Suprapubic skin (tissue), 4 donors: ENCODE data around the gene CNKSR1. TPM values are rescaled to one million over a fixed set of nuclear protein-coding genes. Genes with fewer than 3 reads are reported as not detected.

Source experiments
- DNase-seq, 2 donors: peaks; one replicate each; pipeline ENCODE4 v3.0.0-alpha.2; 2019; ENCODE audit warnings: low spot score in 2 of 2
- H3K27ac ChIP-seq: fragments of 200-600 bp; sonication (generic); one replicate; pipeline ENCODE4 v1.5.1; 2019
- H3K27me3 ChIP-seq: fragments of 200-600 bp; sonication (generic); one replicate; pipeline ENCODE4 v1.5.1; 2019
- H3K36me3 ChIP-seq: fragments of 200-600 bp; sonication (generic); one replicate; pipeline ENCODE4 v1.5.1; 2019
- H3K4me1 ChIP-seq: fragments of 200-600 bp; sonication (generic); one replicate; pipeline ENCODE4 v1.5.1; 2019
- H3K4me3 ChIP-seq: fragments of 200-600 bp; sonication (generic); one replicate; pipeline ENCODE4 v1.5.1; 2019; ENCODE audit warnings: mild to moderate bottlenecking
- H3K9me3 ChIP-seq: fragments of 200-600 bp; sonication (generic); one replicate; pipeline ENCODE4 v1.5.1; 2019
- CTCF ChIP-seq, 2 donors: fragments of 200-600 bp in 1 of 2; fragments of 450-650 bp in 1 of 2; sonication (generic) in 1 of 2; IDR thresholded peaks; one replicate each; pipeline ENCODE4 v1.5.1; 2016 to 2019; ENCODE audit warnings: antibody characterized with exemption in 2 of 2, mild to moderate bottlenecking in 1 of 2, moderate library complexity in 1 of 2
- EP300 ChIP-seq: sonication (generic); formaldehyde crosslinking; IDR thresholded peaks from one replicate; pipeline ENCODE4 v1.6.1; 2017; ENCODE audit warnings: antibody characterized with exemption
- POLR2A ChIP-seq, 2 donors: fragments of 450-650 bp; IDR thresholded peaks; one replicate each; pipeline ENCODE4 v1.6.1; 2017; ENCODE audit warnings: antibody characterized with exemption in 2 of 2, mild to moderate bottlenecking in 2 of 2, moderate library complexity in 2 of 2
- POLR2AphosphoS5 ChIP-seq, 3 donors: sonication (generic); formaldehyde crosslinking; IDR thresholded peaks; one replicate each; pipeline ENCODE4 v1.6.1; 2017; ENCODE audit warnings: antibody characterized with exemption in 3 of 3
- WGBS: methylation state at CpG from one replicate; pipeline ENCODE4 v1.1.5; 2018; 5-methylcytosine and 5-hydroxymethylcytosine counted together
- total RNA-seq, 4 donors: library from RNA; depleted of rRNA; stranded (reverse); fragments of >200 nt; gene quantifications; one replicate each; pipeline ENCODE4 v1.1.0, GENCODE V29; 2016

Gene CNKSR1
- total RNA-seq, 4 donors from 2014 or later = 45.6 to 91.2 (median 53.7) TPM

GRCh38 chr1:26187882-26188281 lies 10.6 kb downstream of the CNKSR1 start:
- H3K36me3 ChIP-seq = peaks cover 33% of the 10 kb centered on the region
- 97% methylated on average over 6 of the region's 6 CpGs for WGBS
- no peak for DNase-seq

GRCh38 chr1:26188477-26188876 lies 11.2 kb downstream of the CNKSR1 start:
- Histone ChIP-seq H3K9me3 (no peaks in the 10 kb centered on the region), H3K4me3 (no peak overlapping the region), H3K36me3 (peaks cover 27% of the 10 kb centered on the region), H3K4me1 (no peaks in the 10 kb centered on the region), H3K27ac (no peak overlapping the region), H3K27me3 (no peaks in the 10 kb centered on the region)
- TF ChIP-seq POLR2AphosphoS5 (IDR thresholded peaks at IDR 0.05) (no peak), EP300 (no peak), CTCF (IDR thresholded peaks at IDR 0.05) (no peak), POLR2A (IDR thresholded peaks at IDR 0.05) (no peak)
- WGBS = 91% methylated on average over 7 of the region's 8 CpGs
- DNase-seq = no peak

More at GRCh38 chr1:26187882-26188281, 10.6 kb downstream of the CNKSR1 start:
- no peak overlapping the region for H3K27ac ChIP-seq
- no peaks in the 10 kb centered on the region for H3K9me3 ChIP-seq
- H3K27me3 ChIP-seq = no peaks in the 10 kb centered on the region
- no peak overlapping the region for H3K4me3 ChIP-seq
- H3K4me1 ChIP-seq = no peaks in the 10 kb centered on the region
- no peak for TF ChIP-seq CTCF (IDR thresholded peaks at IDR 0.05)
- TF ChIP-seq EP300 = no peak
- no peak for TF ChIP-seq POLR2AphosphoS5 (IDR thresholded peaks at IDR 0.05)
- no peak for TF ChIP-seq POLR2A (IDR thresholded peaks at IDR 0.05)

DNA sequence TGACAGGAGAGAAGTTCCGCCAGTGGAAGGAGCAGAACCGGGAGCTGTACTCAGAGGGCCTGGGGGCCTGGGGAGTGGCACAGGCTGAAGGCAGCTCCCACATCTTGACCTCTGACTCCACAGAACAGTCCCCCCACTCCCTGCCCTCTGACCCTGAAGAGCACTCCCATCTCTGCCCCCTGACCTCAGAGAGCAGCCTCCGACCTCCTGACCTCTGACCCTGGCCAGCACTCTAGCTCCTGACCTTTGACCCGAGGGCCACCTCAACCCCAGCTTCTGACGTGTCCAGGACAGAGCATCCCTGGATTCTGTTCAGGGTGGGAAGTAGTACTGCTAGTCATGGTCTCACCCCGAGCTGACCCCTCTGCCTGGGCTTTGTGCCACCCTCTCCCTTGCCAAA lies 12.0 kb downstream of the CNKSR1 start:
- DNase-seq = no peak
- Histone ChIP-seq H3K27me3 (no peaks in the 10 kb centered on the region), H3K27ac (no peak overlapping the region), H3K4me3 (no peak overlapping the region), H3K36me3 (peaks cover 27% of the 10 kb centered on the region), H3K9me3 (no peaks in the 10 kb centered on the region), H3K4me1 (no peaks in the 10 kb centered on the region)
- TF ChIP-seq POLR2A (IDR thresholded peaks at IDR 0.05) (no peak), POLR2AphosphoS5 (IDR thresholded peaks at IDR 0.05) (no peak), CTCF (IDR thresholded peaks at IDR 0.05) (no peak), EP300 (no peak)
- 76% methylated on average over 3 of the region's 6 CpGs for WGBS

GRCh38 chr1:26189751-26190275 lies 12.5 kb downstream of the CNKSR1 start:
- TF ChIP-seq CTCF (IDR thresholded peaks at IDR 0.05) (no peak), EP300 (no peak), POLR2A (IDR thresholded peaks at IDR 0.05) (no peak), POLR2AphosphoS5 (IDR thresholded peaks at IDR 0.05) (no peak)
- DNase-seq = no peak
- Histone ChIP-seq H3K36me3 (peaks cover 24% of the 10 kb centered on the region), H3K27me3 (no peaks in the 10 kb centered on the region), H3K9me3 (no peaks in the 10 kb centered on the region), H3K4me3 (no peak overlapping the region), H3K4me1 (no peaks in the 10 kb centered on the region), H3K27ac (no peak overlapping the region)
- WGBS = 90% methylated on average over 7 of the region's 7 CpGs

DNA sequence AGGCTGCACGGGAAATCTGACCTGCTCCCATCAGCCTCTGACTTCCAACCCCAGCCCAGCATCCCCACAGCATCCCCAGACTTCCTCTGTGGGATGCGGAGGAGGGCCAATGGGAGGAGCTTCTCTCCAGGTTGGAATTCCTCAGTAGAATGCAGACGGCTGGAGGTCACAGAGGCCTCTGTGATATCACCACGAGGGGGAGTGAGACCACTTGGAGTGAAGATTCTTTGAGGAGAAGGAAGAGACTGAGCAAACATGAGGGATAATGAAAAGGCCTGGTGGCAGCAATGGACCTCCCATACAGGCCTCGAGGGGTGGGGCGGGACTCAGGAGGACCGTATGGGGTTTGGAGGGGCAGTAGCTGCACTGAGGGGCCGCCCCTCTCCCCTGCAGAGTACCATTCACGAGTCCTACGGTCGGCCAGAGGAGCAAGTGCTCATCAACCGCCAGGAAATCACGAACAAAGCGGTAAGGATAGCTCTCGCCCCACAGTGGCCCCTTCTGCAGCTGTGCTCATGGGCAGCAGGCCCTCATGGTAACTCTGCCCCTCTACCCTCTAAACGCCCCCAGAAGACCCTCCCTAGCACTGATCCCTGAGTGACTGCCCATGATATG lies 13.2 kb downstream of the CNKSR1 start, which contains the start of gene CATSPER4:
CATSPER4 (plus strand) TSS at position 230 of the 615 bp plus-strand sequence; CDS start at position 256, 26 bp downstream.
- H3K9me3 ChIP-seq = no peaks in the 10 kb centered on the region

More for the DNA sequence above, 13.2 kb downstream of the CNKSR1 start, which contains the start of gene CATSPER4:
- Histone ChIP-seq H3K36me3 (peaks cover 19% of the 10 kb centered on the region), H3K27ac (no peak within 1 kb of the TSS), H3K4me3 (no peak within 1 kb of the TSS), H3K27me3 (no peaks in the 10 kb centered on the region), H3K4me1 (no peaks in the 10 kb centered on the region)
- 50% methylated on average over 12 of the region's 16 CpGs for WGBS
- TF ChIP-seq EP300 (no peak), POLR2AphosphoS5 (IDR thresholded peaks at IDR 0.05) (no peak), CTCF (IDR thresholded peaks at IDR 0.05) (no peak)
- DNase-seq = no peak
